ENCODE data around the gene GSAP.

The GSAP gene

DNA sequence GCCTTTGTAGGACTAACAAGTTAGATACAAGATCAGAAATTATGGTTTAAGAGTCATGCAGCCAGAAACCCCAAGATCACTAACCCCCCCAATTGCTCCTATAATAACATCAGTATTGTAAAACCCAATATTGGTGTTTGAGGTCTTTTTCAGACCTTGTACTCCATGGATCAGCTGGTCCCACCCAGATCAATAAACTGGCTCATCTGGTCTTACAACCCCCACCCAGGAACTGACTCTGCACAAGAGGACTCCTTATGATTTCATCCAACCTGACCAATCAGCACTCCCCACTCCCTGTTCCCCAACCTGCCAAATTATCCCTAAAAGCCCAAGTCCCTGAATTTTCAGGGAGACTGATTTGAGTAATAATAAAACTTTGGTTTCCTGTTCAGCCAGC, 6.4 kb upstream of the GSAP start:
- TF ChIP-seq, protein P1, sequence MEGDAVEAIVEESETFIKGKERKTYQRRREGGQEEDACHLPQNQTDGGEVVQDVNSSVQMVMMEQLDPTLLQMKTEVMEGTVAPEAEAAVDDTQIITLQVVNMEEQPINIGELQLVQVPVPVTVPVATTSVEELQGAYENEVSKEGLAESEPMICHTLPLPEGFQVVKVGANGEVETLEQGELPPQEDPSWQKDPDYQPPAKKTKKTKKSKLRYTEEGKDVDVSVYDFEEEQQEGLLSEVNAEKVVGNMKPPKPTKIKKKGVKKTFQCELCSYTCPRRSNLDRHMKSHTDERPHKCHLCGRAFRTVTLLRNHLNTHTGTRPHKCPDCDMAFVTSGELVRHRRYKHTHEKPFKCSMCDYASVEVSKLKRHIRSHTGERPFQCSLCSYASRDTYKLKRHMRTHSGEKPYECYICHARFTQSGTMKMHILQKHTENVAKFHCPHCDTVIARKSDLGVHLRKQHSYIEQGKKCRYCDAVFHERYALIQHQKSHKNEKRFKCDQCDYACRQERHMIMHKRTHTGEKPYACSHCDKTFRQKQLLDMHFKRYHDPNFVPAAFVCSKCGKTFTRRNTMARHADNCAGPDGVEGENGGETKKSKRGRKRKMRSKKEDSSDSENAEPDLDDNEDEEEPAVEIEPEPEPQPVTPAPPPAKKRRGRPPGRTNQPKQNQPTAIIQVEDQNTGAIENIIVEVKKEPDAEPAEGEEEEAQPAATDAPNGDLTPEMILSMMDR (IDR thresholded peaks at IDR 0.05), result no peak

DNA sequence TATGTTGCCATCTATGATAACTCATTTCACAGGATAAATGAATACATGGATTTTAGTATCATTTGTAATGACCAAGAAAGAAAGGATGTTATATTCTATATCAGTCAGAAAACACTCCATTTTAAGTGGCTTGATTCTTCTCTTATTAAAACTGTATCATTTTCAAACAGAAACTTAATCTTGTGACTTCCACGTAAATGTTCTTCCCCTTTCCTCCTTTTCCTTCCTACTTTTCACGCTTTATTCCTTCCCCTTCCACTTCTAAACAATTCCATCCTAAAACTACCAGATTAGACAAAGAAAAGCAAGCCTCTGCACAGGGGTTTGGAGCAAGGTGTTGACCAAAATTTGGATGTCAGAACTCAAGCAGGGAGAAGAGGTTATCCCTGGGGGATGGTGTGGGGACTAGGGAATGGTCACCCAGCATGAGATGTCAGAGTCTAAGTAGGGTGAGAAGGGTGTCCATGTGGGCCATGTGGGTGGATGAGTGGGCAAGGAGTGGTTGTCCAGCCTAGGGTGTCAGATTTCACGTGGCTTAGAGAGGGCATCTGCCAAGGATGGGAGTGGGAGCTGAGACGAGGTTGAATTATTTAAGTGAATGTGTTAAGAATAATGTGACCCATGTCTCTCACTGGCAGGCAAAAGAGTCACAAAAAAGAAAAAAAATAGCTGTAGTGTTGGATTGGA, 5.0 kb upstream of the GSAP start:
- TF ChIP-seq, protein P1 (IDR thresholded peaks at IDR 0.05), result no peak

DNA sequence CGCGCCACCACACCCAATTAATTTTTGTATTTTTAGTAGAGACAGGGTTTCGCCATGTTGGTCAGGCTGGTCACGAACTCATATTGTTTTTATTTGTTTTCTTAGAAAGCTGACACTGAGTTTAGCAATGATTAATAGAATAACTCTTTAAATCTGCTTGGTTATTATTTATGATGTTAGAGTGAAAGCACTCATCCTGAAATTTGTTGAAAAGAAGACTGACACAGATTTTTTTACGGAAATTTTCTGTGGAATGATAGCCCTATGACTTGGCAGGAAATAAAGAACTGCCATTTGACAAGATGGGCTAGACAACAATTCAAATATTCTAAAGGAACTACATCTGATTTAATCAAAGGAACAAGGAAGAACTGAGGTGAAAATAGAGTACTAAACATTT, 4.3 kb upstream of the GSAP start:
- TF ChIP-seq, protein P1 (IDR thresholded peaks at IDR 0.05), result no peak

DNA sequence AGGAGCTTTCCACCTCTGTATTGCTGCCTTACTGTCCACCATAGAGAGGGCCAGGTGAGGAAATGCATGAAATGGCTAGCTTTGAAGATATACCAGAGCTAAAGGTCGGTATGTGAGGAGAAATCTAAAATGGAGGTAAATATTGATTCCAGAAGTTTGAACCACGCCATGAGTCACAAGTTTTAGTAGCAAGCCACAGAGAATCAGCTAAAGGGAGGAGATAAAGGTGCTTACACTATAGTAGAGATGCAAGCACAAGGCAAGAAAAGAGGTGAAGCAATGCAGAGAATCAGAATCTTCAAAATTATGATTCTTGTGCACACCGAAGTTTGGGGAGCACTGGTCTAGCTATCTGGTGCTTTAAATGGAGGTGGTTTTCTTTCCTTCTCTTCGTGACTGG, 3.0 kb upstream of the GSAP start:
- TF ChIP-seq, protein P1 (IDR thresholded peaks at IDR 0.05), result no peak

DNA sequence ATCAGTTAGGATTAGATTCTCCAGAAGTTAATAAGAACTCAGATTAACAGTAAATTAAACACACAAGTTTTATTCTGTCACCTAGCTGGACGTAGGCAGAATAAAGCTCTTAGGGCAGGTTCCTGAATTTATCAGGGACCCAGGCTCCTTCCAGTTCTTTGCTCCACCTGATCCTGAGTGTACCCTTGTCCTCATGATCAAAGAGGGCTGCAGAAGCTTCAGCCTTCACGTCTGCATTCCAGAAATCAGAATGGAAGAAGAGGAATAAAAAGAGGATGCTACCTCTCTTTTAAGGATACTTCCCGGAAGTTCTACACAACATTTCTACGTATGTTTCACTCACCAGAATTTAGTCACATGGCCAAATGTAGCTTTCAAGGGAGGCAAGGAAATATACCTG, 1.7 kb upstream of the GSAP start:
- TF ChIP-seq, protein P1 (IDR thresholded peaks at IDR 0.05), result no peak

DNA sequence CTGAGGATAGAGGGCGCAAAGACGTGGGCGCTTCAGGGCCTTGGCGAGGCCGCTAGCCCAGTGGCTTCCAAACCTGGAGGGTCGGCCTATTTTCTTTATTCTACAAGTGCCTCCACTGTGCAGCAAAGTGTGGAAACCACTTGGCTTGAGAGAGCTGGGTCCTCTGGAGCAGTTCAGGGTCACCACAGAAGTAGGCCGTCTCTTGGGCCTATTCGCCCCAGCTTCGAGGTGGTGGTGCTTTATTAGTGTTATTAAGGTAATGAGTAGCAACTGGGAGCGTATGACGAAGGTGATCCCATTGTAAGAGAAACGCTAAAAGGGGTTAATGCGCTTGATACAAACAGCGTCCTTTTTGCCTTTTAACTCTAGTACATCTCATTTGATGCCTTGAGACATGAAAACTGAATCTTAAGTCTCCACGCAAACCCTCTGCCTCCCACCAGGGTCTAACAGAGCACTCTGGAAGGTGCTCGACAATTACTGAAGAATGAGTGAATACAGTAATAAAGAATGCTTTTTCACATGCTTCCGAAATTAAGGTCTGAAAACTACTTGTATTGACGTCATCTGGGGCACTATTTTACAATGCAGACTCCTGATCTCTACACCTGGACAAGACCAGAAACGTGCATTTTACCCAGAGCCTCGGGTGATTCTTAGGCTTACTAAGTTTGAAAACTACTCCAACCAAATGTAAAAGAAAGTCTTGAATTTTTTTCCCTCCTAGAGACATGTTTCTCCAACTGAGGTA, 647 bp upstream of the GSAP start:
- TF ChIP-seq, protein P1 (IDR thresholded peaks at IDR 0.05), result no peak

DNA sequence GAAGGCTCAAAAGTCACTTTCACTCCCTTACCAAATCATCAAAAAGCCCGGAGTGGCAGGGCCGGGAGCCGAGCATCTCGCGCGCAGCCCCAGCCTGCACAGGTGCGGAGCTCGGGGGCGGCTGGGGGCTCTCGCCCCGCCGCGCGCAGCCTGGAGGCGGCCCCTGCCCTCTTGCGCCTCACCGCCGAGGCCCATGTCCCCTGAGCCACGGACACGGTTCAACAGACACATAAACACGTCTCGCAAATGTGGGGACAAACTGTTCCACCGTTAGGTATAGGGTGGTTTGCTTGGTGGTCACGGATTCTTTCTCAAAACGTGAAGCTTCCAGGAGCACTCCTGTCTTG, 700 bp downstream of the GSAP start:
- TF ChIP-seq, protein P1 (IDR thresholded peaks at IDR 0.05), result no peak

Data from LNCAP (cell line).